GM23248 (cell line): ENCODE measurements around the gene CCNJL. TPM values are rescaled to one million over a fixed set of nuclear protein-coding genes. Genes with fewer than 3 reads are reported as not detected.

Experiments
- DNase-seq: peaks from one replicate; pipeline ENCODE4 v3.0.0-alpha.2; 2015
- H2AFZ ChIP-seq: fragments of 200-600 bp; sonication (generic); 2 replicates; pipeline ENCODE4 v1.6.1; 2016; ENCODE audit warnings: antibody characterized with exemption
- H3F3A ChIP-seq: fragments of 200-600 bp; sonication (generic); 2 replicates; pipeline ENCODE4 v1.6.1; 2016; ENCODE audit warnings: mild to moderate bottlenecking, antibody characterized with exemption, mixed run types; ENCODE audit not compliant: insufficient read depth
- H3K27ac ChIP-seq: fragments of 200-600 bp; sonication (generic); 2 replicates; pipeline ENCODE4 v1.5.1; 2016; ENCODE audit warnings: mild to moderate bottlenecking
- H3K27me3 ChIP-seq: fragments of 200-600 bp; sonication (generic); replicated peaks from 2 replicates; pipeline ENCODE4 v1.6.1; 2016; ENCODE audit warnings: mild to moderate bottlenecking; ENCODE audit not compliant: insufficient read depth
- H3K36me3 ChIP-seq: fragments of 200-600 bp; sonication (generic); 2 replicates; pipeline ENCODE4 v1.6.1; 2016; ENCODE audit warnings: low read depth, mild to moderate bottlenecking
- H3K4me1 ChIP-seq: fragments of 200-600 bp; sonication (generic); 2 replicates; pipeline ENCODE4 v1.6.1; 2016; ENCODE audit warnings: mild to moderate bottlenecking; ENCODE audit not compliant: insufficient read depth
- H3K4me2 ChIP-seq: fragments of 200-600 bp; sonication (generic); one replicate; pipeline ENCODE4 v1.6.1; 2016; ENCODE audit warnings: mild to moderate bottlenecking; ENCODE audit not compliant: unreplicated experiment
- H3K4me3 ChIP-seq: fragments of 200-600 bp; sonication (generic); 2 replicates; pipeline ENCODE4 v1.5.1; 2016; ENCODE audit warnings: mild to moderate bottlenecking
- H3K79me2 ChIP-seq: fragments of 200-600 bp; sonication (generic); 2 replicates; pipeline ENCODE4 v1.6.1; 2016; ENCODE audit warnings: mild to moderate bottlenecking; ENCODE audit not compliant: insufficient read depth
- H3K9ac ChIP-seq: fragments of 200-600 bp; sonication (generic); 2 replicates; pipeline ENCODE4 v1.6.1; 2016; ENCODE audit warnings: mild to moderate bottlenecking
- H3K9me2 ChIP-seq: fragments of 200-600 bp; sonication (generic); 2 replicates; pipeline ENCODE4 v1.6.1; 2016; ENCODE audit warnings: mixed run types, mild to moderate bottlenecking, moderate library complexity; ENCODE audit not compliant: insufficient read depth
- H3K9me3 ChIP-seq: fragments of 200-600 bp; sonication (generic); one replicate; pipeline ENCODE4 v1.6.1; 2017; ENCODE audit warnings: low read depth
- H4K20me1 ChIP-seq: fragments of 200-600 bp; sonication (generic); 2 replicates; pipeline ENCODE4 v1.6.0; 2016; ENCODE audit not compliant: insufficient read depth
- EZH2 ChIP-seq: fragments of 200-600 bp; sonication (generic); IDR thresholded peaks from 2 replicates; pipeline ENCODE4 v1.6.1; 2018; ENCODE audit warnings: antibody characterized with exemption, mild to moderate bottlenecking; ENCODE audit not compliant: insufficient read depth, poor library complexity, severe bottlenecking
- EZH2phosphoT487 ChIP-seq: fragments of 200-600 bp; sonication (generic); IDR thresholded peaks from 2 replicates; pipeline ENCODE4 v1.6.1; 2018; ENCODE audit warnings: antibody characterized with exemption, moderate library complexity, mild to moderate bottlenecking, low read depth; ENCODE audit not compliant: insufficient read depth
- WGBS, 2 experiments: methylation state at CpG; one replicate each; pipeline ENCODE4 v1.1.6; 2015 to 2017; ENCODE audit warnings: low lambda C conversion rate in 2 of 2, low coverage in 1 of 2; ENCODE audit errors: missing lambda C conversion rate in 2 of 2; 5-methylcytosine and 5-hydroxymethylcytosine counted together
- in situ Hi-C: fragments of 300-500 bp; cut with MboI; formaldehyde crosslinking; loops from 2 replicates; pipeline ENCODE4 v1.15.0; 2020
- polyA plus RNA-seq: library from polyadenylated mRNA; unstranded; fragments of >200 nt; fragmentation: Nextera tagmentation; extraction: Ambion mirVana; gene quantifications from 2 replicates; pipeline ENCODE4 v1.2.1, GENCODE V29; 2016
- total RNA-seq: library from RNA; depleted of rRNA; stranded (reverse); fragments of >200 nt; shearing (Covaris generic); gene quantifications from 2 replicates; pipeline ENCODE4 v1.2.3, GENCODE V29; 2014

The CCNJL gene
- total and polyA plus RNA-seq, 2 experiments from 2014 or later = 0.43 TPM; not detected in 1

- no peaks in the 10 kb centered on the region for H3K9me2 ChIP-seq
- H3K4me2 ChIP-seq = no peak overlapping the region
- H2AFZ ChIP-seq = no peak overlapping the region
- H3K27me3 ChIP-seq = peaks cover 17% of the 10 kb centered on the region; the same call in 1 of the 2 replicates
- H3K27ac ChIP-seq = no peak overlapping the region
- H3K9me3 ChIP-seq = no peaks in the 10 kb centered on the region
- no peaks in the 10 kb centered on the region for H3K36me3 ChIP-seq
- in situ Hi-C loops = no loop called here
- no peak for TF ChIP-seq EZH2phosphoT487
- TF ChIP-seq EZH2 = no peak
- no peaks in the 10 kb centered on the region for H3F3A ChIP-seq
- no peak overlapping the region for H3K4me3 ChIP-seq
- DNase-seq = no peak
- H3K79me2 ChIP-seq = no peaks in the 10 kb centered on the region
- no peak overlapping the region for H3K9ac ChIP-seq
- H3K4me1 ChIP-seq = no peaks in the 10 kb centered on the region
- H4K20me1 ChIP-seq = no peaks in the 10 kb centered on the region
- WGBS, 2 experiments = 71 to 73% methylated on average over 13 of the region's 13 CpGs
Measured at GRCh38 chr5:160293901-160294561, 18.3 kb downstream of the CCNJL start.

DNA sequence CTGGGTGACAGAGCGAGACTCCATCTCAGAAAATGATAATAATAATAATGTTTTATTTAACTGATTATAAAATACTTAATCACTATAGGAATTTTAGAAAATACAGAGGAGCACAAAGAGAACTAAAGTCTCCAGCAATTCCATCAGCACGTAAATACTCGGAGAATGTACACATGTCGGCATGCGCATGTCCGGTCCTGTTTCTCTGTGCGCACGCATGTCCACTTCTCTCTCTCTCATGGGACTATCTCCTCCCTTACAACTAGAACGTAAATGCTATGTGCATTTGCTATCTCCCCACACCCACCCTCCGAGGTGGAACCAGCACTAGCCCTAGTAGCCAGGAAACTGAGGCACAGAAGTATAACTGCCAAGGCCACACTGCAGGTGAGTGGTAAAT, 19.0 kb downstream of the CCNJL start:
- Histone ChIP-seq H3K27me3 (peaks cover 17% of the 10 kb centered on the region; the same call in 1 of the 2 replicates), H3K9me2 (no peaks in the 10 kb centered on the region), H3K9me3 (no peaks in the 10 kb centered on the region), H3K4me2 (no peak overlapping the region), H3K9ac (no peak overlapping the region), H4K20me1 (no peaks in the 10 kb centered on the region), H2AFZ (no peak overlapping the region), H3K79me2 (no peaks in the 10 kb centered on the region), H3K4me3 (no peak overlapping the region), H3K4me1 (no peaks in the 10 kb centered on the region), H3K27ac (no peak overlapping the region), H3K36me3 (no peaks in the 10 kb centered on the region), H3F3A (no peaks in the 10 kb centered on the region)
- in situ Hi-C loops = no loop called here
- 86 to 87% methylated on average over 10 of the region's 10 CpGs for WGBS, 2 experiments
- DNase-seq = no peak
- no peak for TF ChIP-seq EZH2phosphoT487
- TF ChIP-seq EZH2 = no peak

GRCh38 chr5:160291467-160291866, 20.9 kb downstream of the CCNJL start:
- DNase-seq = no peak
- in situ Hi-C loops = no loop called here
- H3K4me3 ChIP-seq = no peak overlapping the region
- 74 to 79% methylated on average over 8 of the region's 8 CpGs for WGBS, 2 experiments
- no peak overlapping the region for H3K9ac ChIP-seq
- peaks cover 18% of the 10 kb centered on the region; the same call in 1 of the 2 replicates for H3K27me3 ChIP-seq
- H3K4me1 ChIP-seq = no peaks in the 10 kb centered on the region
- no peaks in the 10 kb centered on the region for H3K36me3 ChIP-seq
- no peak overlapping the region for H3K4me2 ChIP-seq
- TF ChIP-seq EZH2phosphoT487 = no peak
- no peak for TF ChIP-seq EZH2
- no peaks in the 10 kb centered on the region for H3K9me3 ChIP-seq
- no peaks in the 10 kb centered on the region for H3F3A ChIP-seq
- H3K9me2 ChIP-seq = no peaks in the 10 kb centered on the region
- no peak overlapping the region for H3K27ac ChIP-seq
- H4K20me1 ChIP-seq = no peaks in the 10 kb centered on the region
- no peaks in the 10 kb centered on the region for H3K79me2 ChIP-seq
- no peak overlapping the region for H2AFZ ChIP-seq

GRCh38 chr5:160290751-160291150, 21.6 kb downstream of the CCNJL start:
- H3K27me3 ChIP-seq = peaks cover 11% of the 10 kb centered on the region; the same call in 1 of the 2 replicates
- DNase-seq = no peak
- H2AFZ ChIP-seq = no peak overlapping the region
- no peaks in the 10 kb centered on the region for H3K79me2 ChIP-seq
- no peaks in the 10 kb centered on the region for H3K4me1 ChIP-seq
- no peak overlapping the region for H3K4me3 ChIP-seq
- in situ Hi-C loops = no loop called here
- 85 to 94% methylated on average over 3 of the region's 3 CpGs for WGBS, 2 experiments
- H4K20me1 ChIP-seq = no peaks in the 10 kb centered on the region
- no peaks in the 10 kb centered on the region for H3K36me3 ChIP-seq
- H3K9me3 ChIP-seq = no peaks in the 10 kb centered on the region
- no peak overlapping the region for H3K27ac ChIP-seq
- H3F3A ChIP-seq = no peaks in the 10 kb centered on the region
- no peak overlapping the region for H3K4me2 ChIP-seq
- no peaks in the 10 kb centered on the region for H3K9me2 ChIP-seq
- no peak overlapping the region for H3K9ac ChIP-seq
- TF ChIP-seq EZH2phosphoT487 = no peak
- TF ChIP-seq EZH2 = no peak
